Stomach smooth muscle (tissue), 2 donors: ENCODE results near the gene FASLG.
"Not testable (repeated sequence)": the region's sequence is repeated elsewhere in the genome, so short reads cannot be mapped to it uniquely, and the experiment has no call there.

Experiments used
- H3K27ac ChIP-seq: one replicate; pipeline ENCODE4 v1.7.0; 2013; ENCODE audit warnings: mild to moderate bottlenecking, low read length, inconsistent platforms
- H3K27me3 ChIP-seq, 2 donors: one replicate each; pipeline ENCODE4 v1.7.0; 2013; ENCODE audit warnings: low read length in 2 of 2; ENCODE audit not compliant: insufficient read depth in 2 of 2, control insufficient read depth in 1 of 2
- H3K36me3 ChIP-seq, 2 donors: one replicate each; pipeline ENCODE4 v1.7.0; 2013; ENCODE audit warnings: low read length in 2 of 2; ENCODE audit not compliant: control insufficient read depth in 2 of 2, insufficient read depth in 2 of 2
- H3K4me1 ChIP-seq: one replicate; pipeline ENCODE4 v1.7.0; 2013; ENCODE audit warnings: low read length; ENCODE audit not compliant: control insufficient read depth, insufficient read depth
- H3K4me3 ChIP-seq, 2 donors: one replicate each; pipeline ENCODE4 v1.7.0; 2013; ENCODE audit warnings: low read length in 2 of 2
- H3K9ac ChIP-seq, 2 donors: one replicate each; pipeline ENCODE4 v1.7.0; 2013; ENCODE audit warnings: low read length in 2 of 2, mild to moderate bottlenecking in 1 of 2
- H3K9me3 ChIP-seq, 2 donors: one replicate each; pipeline ENCODE4 v1.7.0; 2013; ENCODE audit warnings: low read length in 2 of 2; ENCODE audit not compliant: control insufficient read depth in 2 of 2
- donor health status: healthy.
- donor health status: Pancreatic carcinoma.

Gene FASLG

GRCh38 chr1:172658871-172659453 lies at the start of gene FASLG:
Gene FASLG, plus strand, starts transcription at chr1:172659103. Its CDS starts 99 bp downstream, at chr1:172659202.
- H3K9me3 ChIP-seq = no peaks in the 10 kb centered on the region
- H3K9ac ChIP-seq = no peak within 1 kb of the TSS
- no peak within 1 kb of the TSS for H3K27ac ChIP-seq
- no peaks in the 10 kb centered on the region for H3K4me1 ChIP-seq
- H3K4me3 ChIP-seq = no peak within 1 kb of the TSS
- peaks cover 0 to 2% of the 10 kb centered on the region in 2 donors for H3K27me3 ChIP-seq
- H3K36me3 ChIP-seq = no peaks in the 10 kb centered on the region

DNA sequence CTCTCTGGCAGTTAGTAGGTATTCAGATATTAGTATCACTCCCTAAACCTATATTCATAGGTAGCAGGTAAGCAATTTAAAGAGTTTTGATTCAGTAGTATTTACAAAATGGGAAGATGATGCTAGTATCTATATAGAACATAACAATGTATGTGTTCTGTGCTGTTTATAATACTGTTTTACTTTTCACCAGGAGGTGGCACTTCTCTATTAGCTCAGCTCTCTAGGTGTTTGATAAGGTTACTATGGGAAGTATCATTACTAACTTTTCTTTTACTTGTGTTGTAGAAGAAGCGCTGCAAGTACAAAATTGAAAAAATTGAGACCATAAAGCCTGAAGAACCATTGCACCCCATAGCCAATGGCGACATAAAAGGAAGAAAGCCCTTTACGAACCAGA lies 49.4 kb upstream of the FASLG start:
- peaks cover 3 to 11% of the 10 kb centered on the region in 2 donors for H3K36me3 ChIP-seq

DNA sequence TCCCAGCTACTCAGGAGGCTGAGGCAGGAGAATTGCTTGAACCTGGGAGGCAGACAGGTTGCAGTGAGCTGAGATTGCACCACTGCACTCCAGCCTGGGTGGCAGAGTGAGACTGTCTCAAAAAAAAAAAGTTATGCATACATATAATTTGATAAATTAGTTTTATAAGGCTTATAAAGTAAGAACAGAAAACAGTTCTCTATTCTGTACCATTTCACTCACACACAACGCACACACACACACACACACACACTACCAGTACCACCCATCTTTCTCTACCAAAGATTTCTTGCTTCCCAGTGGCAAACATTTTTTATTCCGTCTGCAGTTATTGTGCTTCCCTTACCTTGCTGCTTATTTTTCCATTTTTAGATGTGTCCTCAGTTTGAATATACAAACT lies 46.4 kb upstream of the FASLG start:
- Histone ChIP-seq H3K4me1 (no peaks in the 10 kb centered on the region), H3K9me3 (peaks cover 0 to 3% of the 10 kb centered on the region in 2 donors), H3K9ac (no peak overlapping the region), H3K27me3 (no peaks in the 10 kb centered on the region), H3K27ac (no peak overlapping the region), H3K36me3 (peaks cover 3 to 11% of the 10 kb centered on the region in 2 donors), H3K4me3 (no peak overlapping the region)

More for the DNA sequence above, 49.4 kb upstream of the FASLG start:
- no peak overlapping the region for H3K9ac ChIP-seq
- H3K4me3 ChIP-seq = no peak overlapping the region
- H3K4me1 ChIP-seq = no peaks in the 10 kb centered on the region
- H3K9me3 ChIP-seq = no peaks in the 10 kb centered on the region
- H3K27ac ChIP-seq = no peak overlapping the region
- no peaks in the 10 kb centered on the region for H3K27me3 ChIP-seq

GRCh38 chr1:172613294-172613693 lies 45.6 kb upstream of the FASLG start:
- H3K4me3 ChIP-seq = no peak overlapping the region
- H3K27ac ChIP-seq = no peak overlapping the region
- peaks cover 3 to 11% of the 10 kb centered on the region in 2 donors for H3K36me3 ChIP-seq
- peaks cover 0 to 3% of the 10 kb centered on the region in 2 donors for H3K9me3 ChIP-seq
- no peaks in the 10 kb centered on the region for H3K27me3 ChIP-seq
- no peaks in the 10 kb centered on the region for H3K4me1 ChIP-seq
- no peak overlapping the region for H3K9ac ChIP-seq

DNA sequence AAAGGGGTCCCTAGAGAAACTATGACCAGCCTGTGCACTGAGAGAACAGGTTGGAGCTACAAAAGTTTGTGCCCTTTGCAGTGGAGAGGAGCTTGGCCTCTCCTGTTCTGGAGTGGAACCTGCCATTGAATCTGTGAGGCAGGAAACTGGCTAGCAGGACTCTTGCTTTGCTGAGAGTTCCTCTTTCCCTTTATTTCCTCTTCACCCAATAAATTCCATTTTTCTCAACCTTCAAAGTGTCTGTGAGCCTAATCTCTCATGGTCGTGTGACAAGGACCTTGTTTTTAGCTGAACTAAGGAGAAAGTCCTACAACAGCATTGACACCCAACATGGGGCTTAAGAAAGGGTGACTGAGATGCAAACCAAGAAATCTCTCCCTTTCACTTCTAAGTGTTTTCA lies 42.7 kb upstream of the FASLG start:
- Histone ChIP-seq H3K4me1 (no peaks in the 10 kb centered on the region), H3K36me3 (peaks cover 0 to 2% of the 10 kb centered on the region in 2 donors), H3K9me3 (peaks cover 2 to 3% of the 10 kb centered on the region in 2 donors), H3K27me3 (no peaks in the 10 kb centered on the region), H3K27ac (no peak overlapping the region), H3K4me3 (no peak overlapping the region), H3K9ac (no peak overlapping the region)

GRCh38 chr1:172616636-172617035 lies 42.3 kb upstream of the FASLG start:
- H3K9me3 ChIP-seq = peaks cover 2 to 6% of the 10 kb centered on the region in 2 donors
- no peak overlapping the region for H3K27ac ChIP-seq
- H3K4me3 ChIP-seq = no peak overlapping the region
- no peaks in the 10 kb centered on the region for H3K4me1 ChIP-seq
- no peaks in the 10 kb centered on the region for H3K36me3 ChIP-seq
- H3K9ac ChIP-seq = no peak overlapping the region
- no peaks in the 10 kb centered on the region for H3K27me3 ChIP-seq

DNA sequence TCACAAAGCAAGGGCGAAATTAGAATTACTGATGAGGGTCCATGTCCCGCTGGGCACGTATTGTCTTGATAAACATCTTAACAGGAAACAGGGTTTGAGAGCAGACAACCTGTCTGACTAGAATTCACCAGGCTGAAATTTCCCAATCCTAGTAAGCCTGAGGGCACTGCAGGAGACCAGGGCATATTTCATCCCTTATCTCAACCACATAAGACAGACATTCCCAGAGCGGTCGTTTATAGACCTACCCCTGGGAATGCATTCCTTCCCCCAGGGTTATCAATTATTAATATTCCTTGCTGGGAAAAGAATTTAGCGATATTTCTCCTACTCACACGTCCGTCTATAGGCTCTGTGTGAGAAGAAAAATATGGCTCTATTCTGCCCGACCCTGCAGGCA lies 38.3 kb upstream of the FASLG start:
- not testable (repeated sequence) for H3K27ac ChIP-seq, H3K9me3 ChIP-seq, H3K36me3 ChIP-seq, H3K9ac ChIP-seq, H3K4me3 ChIP-seq, H3K27me3 ChIP-seq, H3K4me1 ChIP-seq

GRCh38 chr1:172622541-172622940 lies 36.4 kb upstream of the FASLG start:
- Histone ChIP-seq H3K36me3 (no peaks in the 10 kb centered on the region), H3K4me1 (no peaks in the 10 kb centered on the region), H3K27me3 (no peaks in the 10 kb centered on the region), H3K9ac (no peak overlapping the region), H3K4me3 (no peak overlapping the region), H3K9me3 (peaks cover 2 to 3% of the 10 kb centered on the region in 2 donors), H3K27ac (no peak overlapping the region)

- Histone ChIP-seq H3K4me3 (no peak overlapping the region), H3K36me3 (no peaks in the 10 kb centered on the region), H3K27me3 (no peaks in the 10 kb centered on the region), H3K4me1 (no peaks in the 10 kb centered on the region), H3K9me3 (peaks cover 2 to 3% of the 10 kb centered on the region in 2 donors), H3K27ac (no peak overlapping the region), H3K9ac (no peak overlapping the region)
These were observed 35.2 kb upstream of the FASLG start for GRCh38 chr1:172623748-172624147.

DNA sequence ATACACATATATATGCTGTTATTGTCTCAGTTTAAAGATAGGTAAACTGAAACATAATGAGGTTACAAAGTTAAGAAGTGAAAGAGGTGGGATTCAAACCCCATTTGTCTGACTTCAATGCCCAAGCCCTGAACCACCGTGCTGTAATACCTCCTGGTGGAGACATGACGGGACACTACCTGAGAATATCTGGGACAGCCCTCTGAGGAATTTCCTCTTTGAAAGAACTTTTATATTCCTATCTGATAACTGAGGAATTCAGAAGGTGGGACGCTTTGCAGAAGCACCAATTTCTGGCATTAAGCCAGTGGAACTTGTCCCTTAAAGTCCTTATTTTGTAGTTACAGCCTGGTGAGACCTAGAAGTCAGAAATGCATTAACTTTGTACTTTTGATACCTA lies 32.1 kb upstream of the FASLG start:
- H3K9ac ChIP-seq = no peak overlapping the region
- no peaks in the 10 kb centered on the region for H3K4me1 ChIP-seq
- H3K9me3 ChIP-seq = peaks cover 0 to 3% of the 10 kb centered on the region in 2 donors
- H3K27ac ChIP-seq = no peak overlapping the region
- H3K27me3 ChIP-seq = no peaks in the 10 kb centered on the region
- H3K4me3 ChIP-seq = no peak overlapping the region
- H3K36me3 ChIP-seq = no peaks in the 10 kb centered on the region

DNA sequence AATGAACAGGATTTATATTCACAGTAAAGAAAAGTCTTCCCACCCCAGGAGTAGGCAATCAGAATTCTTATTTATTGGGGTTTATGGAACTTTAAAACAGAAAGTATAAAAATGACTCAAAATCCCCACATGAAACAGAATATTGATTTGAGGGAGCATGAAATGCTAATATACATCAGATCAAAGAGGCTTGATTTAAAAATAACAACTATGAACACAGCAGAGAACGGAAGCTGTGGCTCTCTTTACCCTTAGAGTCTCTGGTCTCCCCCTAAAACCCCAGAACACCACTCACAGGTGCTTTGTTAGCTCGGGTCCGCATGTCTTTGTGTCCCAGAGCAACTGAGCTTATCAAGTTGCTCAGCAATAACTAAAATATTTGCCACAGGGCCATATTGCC lies 31.2 kb upstream of the FASLG start:
- H3K27me3 ChIP-seq = no peaks in the 10 kb centered on the region
- no peak overlapping the region for H3K27ac ChIP-seq
- H3K9ac ChIP-seq = no peak overlapping the region
- peaks cover 0 to 6% of the 10 kb centered on the region in 2 donors for H3K9me3 ChIP-seq
- H3K4me3 ChIP-seq = no peak overlapping the region
- H3K4me1 ChIP-seq = no peaks in the 10 kb centered on the region
- no peaks in the 10 kb centered on the region for H3K36me3 ChIP-seq
